GM12892 (cell line): ENCODE results near the gene WT1.

Source experiments
- POLR2A ChIP-seq: IDR thresholded peaks from 2 replicates; pipeline ENCODE4 v1.6.1; 2011; ENCODE audit warnings: low read depth, low read length, control low read depth
- POLR2AphosphoS5 ChIP-seq: IDR thresholded peaks from 2 replicates; pipeline ENCODE4 v1.6.1; 2011; ENCODE audit warnings: low read depth, low read length, control low read depth
- TAF1 ChIP-seq: IDR thresholded peaks from 2 replicates; pipeline ENCODE4 v1.6.1; 2011; ENCODE audit warnings: low read depth, mild to moderate bottlenecking, control low read depth, low read length, borderline replicate concordance

DNA sequence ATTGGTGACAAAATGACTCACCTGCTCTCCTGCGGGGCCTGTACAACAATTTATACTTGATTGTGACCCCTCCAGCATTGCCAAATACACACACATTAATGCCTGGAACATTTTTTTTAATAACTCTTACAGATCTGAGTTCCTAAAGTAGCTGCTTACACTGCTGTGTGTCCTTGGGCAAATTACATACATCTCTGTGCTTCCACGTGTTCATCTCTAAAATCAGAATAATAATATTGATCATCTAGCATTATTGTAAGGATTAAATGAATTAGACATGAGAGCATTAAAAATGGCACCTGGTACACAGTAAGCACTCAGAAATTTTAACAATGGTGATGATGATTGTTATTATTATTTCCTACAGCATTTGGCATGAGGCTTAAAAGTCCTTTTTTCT lies 21.5 kb upstream of the WT1 start:
- TF ChIP-seq POLR2A (no peak), POLR2AphosphoS5 (no peak), TAF1 (no peak)
